Keratinocyte (primary cell): Measurements from ENCODE around the gene KLHL6. TPM values are rescaled to one million over a fixed set of nuclear protein-coding genes. Genes with fewer than 3 reads are reported as not detected.

Experiments used
- DNase-seq: peaks from one replicate; pipeline ENCODE4 v3.0.0-alpha.2; 2011; ENCODE audit warnings: low read depth, missing footprints, low spot score
- FAIRE-seq: peaks from 2 replicates; lab custom pipeline; 2011; peaks lifted over from hg19 to GRCh38; lab: Jason Lieb, UNC
- H2AFZ ChIP-seq: 2 replicates; pipeline ENCODE4 v1.6.0; 2012; ENCODE audit warnings: low read length, control low read depth, inconsistent platforms; ENCODE audit not compliant: control insufficient read depth
- H3K27ac ChIP-seq: 2 replicates; pipeline ENCODE4 v1.5.1; 2011; ENCODE audit warnings: low read length; ENCODE audit not compliant: control insufficient read depth, insufficient read depth
- H3K27me3 ChIP-seq: 3 replicates; pipeline ENCODE4 v1.6.0; 2011; ENCODE audit warnings: low read length; ENCODE audit not compliant: control insufficient read depth, insufficient read depth; ENCODE audit errors: extremely low read depth
- H3K36me3 ChIP-seq, 2 experiments: 2 replicates in 1 of 2; 3 replicates in 1 of 2; pipeline ENCODE4 v1.5.1; 2011; ENCODE audit warnings: low read length in 2 of 2, mild to moderate bottlenecking in 1 of 2; ENCODE audit not compliant: control insufficient read depth in 2 of 2, insufficient read depth in 2 of 2; ENCODE audit errors: extremely low read depth in 1 of 2
- H3K4me1 ChIP-seq: 3 replicates; pipeline ENCODE4 v1.5.1; 2011; ENCODE audit warnings: low read length; ENCODE audit not compliant: control insufficient read depth, insufficient read depth; ENCODE audit errors: extremely low read depth
- H3K4me2 ChIP-seq: 3 replicates; pipeline ENCODE4 v1.6.0; 2011; ENCODE audit warnings: low read depth, low read length; ENCODE audit not compliant: control insufficient read depth, insufficient read depth; ENCODE audit errors: extremely low read depth
- H3K4me3 ChIP-seq, 3 experiments: fragments of 200-600 bp in 1 of 3; sonication (generic) in 1 of 3; 2 replicates in 2 of 3; 3 replicates in 1 of 3; pipeline ENCODE4 v1.5.1; 2011 to 2016; ENCODE audit warnings: low read length in 3 of 3, mild to moderate bottlenecking in 3 of 3, control low read depth in 2 of 3, inconsistent platforms in 1 of 3, low read depth in 1 of 3, mixed read lengths in 1 of 3, mixed run types in 1 of 3, moderate library complexity in 1 of 3; ENCODE audit not compliant: control insufficient read depth in 2 of 3, insufficient read depth in 2 of 3; ENCODE audit errors: extremely low read depth in 1 of 3
- H3K79me2 ChIP-seq: 2 replicates; pipeline ENCODE4 v1.6.0; 2012; ENCODE audit warnings: low read length; ENCODE audit not compliant: control insufficient read depth, insufficient read depth
- H3K9ac ChIP-seq: 3 replicates; pipeline ENCODE4 v1.6.0; 2011; ENCODE audit warnings: low read length; ENCODE audit not compliant: control insufficient read depth, insufficient read depth; ENCODE audit errors: extremely low read depth
- H3K9me1 ChIP-seq: 3 replicates; pipeline ENCODE4 v1.6.0; 2011; ENCODE audit warnings: low read length; ENCODE audit not compliant: control insufficient read depth, insufficient read depth; ENCODE audit errors: extremely low read depth
- H3K9me3 ChIP-seq: 2 replicates; pipeline ENCODE4 v1.5.1; 2012; ENCODE audit warnings: low read depth, low read length; ENCODE audit not compliant: control insufficient read depth
- H4K20me1 ChIP-seq: 3 replicates; pipeline ENCODE4 v1.6.0; 2011; ENCODE audit warnings: low read length; ENCODE audit not compliant: control insufficient read depth, insufficient read depth; ENCODE audit errors: extremely low read depth
- CTCF ChIP-seq, 3 experiments: IDR thresholded peaks in 1 of 3; conservative IDR thresholded peaks in 1 of 3; optimal IDR thresholded peaks in 1 of 3; 2 replicates in 2 of 3; 3 replicates in 1 of 3; pipeline versions ENCODE3 to v1.5.1; 2011; ENCODE audit warnings: low read length in 3 of 3, mild to moderate bottlenecking in 3 of 3, moderate library complexity in 2 of 3, control low read depth in 1 of 3, inconsistent platforms in 1 of 3; ENCODE audit not compliant: insufficient read depth in 2 of 3; ENCODE audit errors: extremely low read depth in 1 of 3
- EZH2 ChIP-seq: IDR thresholded peaks from one replicate; pipeline ENCODE4 v1.6.1; 2012; ENCODE audit warnings: inconsistent platforms, mild to moderate bottlenecking, low read length, moderate library complexity
- dilution Hi-C: fragments of 300-500 bp; cut with MboI; formaldehyde crosslinking; loops from one replicate; pipeline ENCODE4 v1.7.0; 2020; ENCODE audit warnings: low sequenced_read_pairs; ENCODE audit not compliant: extremely low pct_ligation_motif_present
- polyA plus RNA-seq, 5 experiments: library from polyadenylated mRNA; depleted of rRNA in 3 of 5; stranded (reverse) in 3 of 5; stranded (forward) in 1 of 5; unstranded in 1 of 5; fragments of >200 nt; gene quantifications; 1 replicate in 1 of 5; 2 replicates in 3 of 5; 3 replicates in 1 of 5; pipeline versions ENCODE4 v1.2.1 to v1.2.3, GENCODE V29; 2011 to 2012; ENCODE audit warnings: missing spikeins in 2 of 5, low read depth in 1 of 5, low replicate concordance in 1 of 5

The KLHL6 gene
- polyA plus RNA-seq, 1 donor (not counting 4 experiments of a cell fraction or from before 2014, with no cell fraction given): 0.10 TPM

GRCh38 chr3:183532620-183533411 lies 22.7 kb downstream of the KLHL6 start:
- dilution Hi-C loops: no loop called here
- Histone ChIP-seq H3K9me3 (no peaks in the 10 kb centered on the region), H2AFZ (no peak overlapping the region), H3K4me1 (peaks cover 8% of the 10 kb centered on the region), H3K9me1 (no peaks in the 10 kb centered on the region), H3K27me3 (peaks cover 8% of the 10 kb centered on the region), H3K27ac (no peak overlapping the region), H3K4me3 (no peak overlapping the region), H3K79me2 (no peaks in the 10 kb centered on the region), H3K36me3 (no peaks in the 10 kb centered on the region), H4K20me1 (no peaks in the 10 kb centered on the region), H3K4me2 (no peak overlapping the region), H3K9ac (no peak overlapping the region)
- no peak for FAIRE-seq
- TF ChIP-seq CTCF (optimal IDR thresholded peaks at IDR 0.05 in 1 of 3, IDR thresholded peaks at IDR 0.05 in 1 of 3, conservative IDR thresholded peaks at IDR 0.05 in 1 of 3; ENCODE audit: extremely low read depth in 1 of 3, insufficient read depth in 2 of 3, low read length in 3 of 3) (no peak), EZH2 (no peak)
- DNase-seq: no peak

GRCh38 chr3:183529717-183530116 lies 25.8 kb downstream of the KLHL6 start:
- peaks cover 3% of the 10 kb centered on the region for H3K4me1 ChIP-seq
- DNase-seq (no peak), FAIRE-seq (no peak)
- no peak overlapping the region for H3K4me2 ChIP-seq
- no peak overlapping the region for H2AFZ ChIP-seq
- no peak overlapping the region for H3K4me3 ChIP-seq
- no peaks in the 10 kb centered on the region for H4K20me1 ChIP-seq
- H3K27ac ChIP-seq: no peak overlapping the region
- H3K9ac ChIP-seq: no peak overlapping the region
- no peaks in the 10 kb centered on the region for H3K9me3 ChIP-seq
- no peaks in the 10 kb centered on the region for H3K9me1 ChIP-seq
- peaks cover 8% of the 10 kb centered on the region for H3K27me3 ChIP-seq
- no peaks in the 10 kb centered on the region for H3K36me3 ChIP-seq
- no peaks in the 10 kb centered on the region for H3K79me2 ChIP-seq
- no peak for TF ChIP-seq EZH2
- TF ChIP-seq CTCF (optimal IDR thresholded peaks at IDR 0.05 in 1 of 3, IDR thresholded peaks at IDR 0.05 in 1 of 3, conservative IDR thresholded peaks at IDR 0.05 in 1 of 3; ENCODE audit: extremely low read depth in 1 of 3, insufficient read depth in 2 of 3, low read length in 3 of 3): no peak
- dilution Hi-C loops: no loop called here
